Erythroblast (primary cell): ENCODE results near the gene SLC9A1.

Experiments
- GATA1 ChIP-seq: IDR thresholded peaks from 2 replicates; pipeline ENCODE4 v1.6.1; 2011; ENCODE audit warnings: low read depth, mild to moderate bottlenecking, control low read depth, low read length, moderate library complexity
- POLR2A ChIP-seq: IDR thresholded peaks from 2 replicates; pipeline ENCODE4 v1.6.1; 2011; ENCODE audit warnings: mild to moderate bottlenecking, low read length

- TF ChIP-seq POLR2A (no peak), GATA1 (no peak)
Measured at GRCh38 chr1:27145934-27146354, 9.0 kb downstream of the SLC9A1 start.
